H9 (cell line): ENCODE measurements around the gene ASH1L. TPM values are rescaled to one million over a fixed set of nuclear protein-coding genes. Genes with fewer than 3 reads are reported as not detected.

Source experiments
- DNase-seq: peaks from one replicate; pipeline ENCODE4 v3.0.0-alpha.2; 2017
- H2AFZ ChIP-seq: one replicate; pipeline ENCODE4 v1.6.1; 2013; ENCODE audit warnings: mild to moderate bottlenecking, low read length, control low read depth, moderate library complexity
- H2AK5ac ChIP-seq: 2 replicates; pipeline ENCODE4 v1.6.1; 2013; ENCODE audit warnings: low read length, control low read depth, mixed read lengths; ENCODE audit not compliant: insufficient read length
- H2BK120ac ChIP-seq: one replicate; pipeline ENCODE4 v1.6.1; 2013; ENCODE audit warnings: low read depth, mild to moderate bottlenecking, low read length, control low read depth, inconsistent platforms; ENCODE audit not compliant: poor library complexity, severe bottlenecking
- H2BK12ac ChIP-seq: 2 replicates; pipeline ENCODE4 v1.6.1; 2013; ENCODE audit warnings: low read length, control low read depth, mixed read lengths, low read depth; ENCODE audit not compliant: insufficient read length
- H2BK15ac ChIP-seq: 2 replicates; pipeline ENCODE4 v1.6.1; 2013; ENCODE audit warnings: low read depth, low read length, control low read depth
- H2BK20ac ChIP-seq: one replicate; pipeline ENCODE4 v1.6.1; 2013; ENCODE audit warnings: low read depth, mild to moderate bottlenecking, low read length, control low read depth, inconsistent platforms; ENCODE audit not compliant: poor library complexity, severe bottlenecking
- H2BK5ac ChIP-seq: 2 replicates; pipeline ENCODE4 v1.6.1; 2013; ENCODE audit warnings: low read length, control low read depth, mixed read lengths; ENCODE audit not compliant: insufficient read length
- H3K14ac ChIP-seq: 2 replicates; pipeline ENCODE4 v1.6.1; 2013; ENCODE audit warnings: low read length, control low read depth; ENCODE audit not compliant: insufficient read depth
- H3K18ac ChIP-seq: 2 replicates; pipeline ENCODE4 v1.6.1; 2013; ENCODE audit warnings: low read depth, mild to moderate bottlenecking, mixed read lengths, low read length, control low read depth; ENCODE audit not compliant: insufficient read length
- H3K23ac ChIP-seq: 2 replicates; pipeline ENCODE4 v1.6.1; 2013; ENCODE audit warnings: low read length, control low read depth, mixed read lengths, low read depth; ENCODE audit not compliant: insufficient read length
- H3K23me2 ChIP-seq: 2 replicates; pipeline ENCODE4 v1.6.1; 2013; ENCODE audit warnings: low read depth, mild to moderate bottlenecking, mixed read lengths, low read length, control low read depth; ENCODE audit not compliant: insufficient read length, poor library complexity, severe bottlenecking
- H3K27ac ChIP-seq: 2 replicates; pipeline ENCODE4 v1.5.1; 2013; ENCODE audit warnings: low read length, control low read depth, mixed read lengths, low read depth; ENCODE audit not compliant: insufficient read length
- H3K27me3 ChIP-seq: 2 replicates; pipeline ENCODE4 v1.6.1; 2013; ENCODE audit warnings: low read length, control low read depth, inconsistent platforms; ENCODE audit not compliant: insufficient read depth
- H3K4ac ChIP-seq: 2 replicates; pipeline ENCODE4 v1.6.1; 2013; ENCODE audit warnings: low read depth, mild to moderate bottlenecking, control low read depth, inconsistent platforms, low read length, moderate library complexity
- H3K4me1 ChIP-seq: 2 replicates; pipeline ENCODE4 v1.6.1; 2013; ENCODE audit warnings: low read length, control low read depth, inconsistent platforms; ENCODE audit not compliant: insufficient read depth
- H3K4me2 ChIP-seq: 2 replicates; pipeline ENCODE4 v1.6.1; 2013; ENCODE audit warnings: low read length, control low read depth, mixed read lengths; ENCODE audit not compliant: insufficient read length, insufficient read depth
- H3K56ac ChIP-seq: 2 replicates; pipeline ENCODE4 v1.6.1; 2013; ENCODE audit warnings: low read depth, mild to moderate bottlenecking, mixed read lengths, low read length, control low read depth; ENCODE audit not compliant: insufficient read length
- H3K79me1 ChIP-seq: 2 replicates; pipeline ENCODE4 v1.6.1; 2013; ENCODE audit warnings: low read depth, mild to moderate bottlenecking, moderate library complexity, low read length, control low read depth, inconsistent platforms; ENCODE audit not compliant: insufficient read depth, poor library complexity, severe bottlenecking
- H3K79me2 ChIP-seq: 2 replicates; pipeline ENCODE4 v1.6.1; 2013; ENCODE audit warnings: low read length, control low read depth, inconsistent platforms; ENCODE audit not compliant: insufficient read depth
- H3K9ac ChIP-seq: 2 replicates; pipeline ENCODE4 v1.6.1; 2013; ENCODE audit warnings: low read length, control low read depth, mixed read lengths; ENCODE audit not compliant: insufficient read length; ENCODE audit errors: extremely low read depth
- H3K9me3 ChIP-seq: one replicate; pipeline ENCODE4 v1.6.1; 2013; ENCODE audit warnings: low read depth, low read length, inconsistent platforms; ENCODE audit not compliant: control insufficient read depth
- H3T11ph ChIP-seq: one replicate; pipeline ENCODE4 v1.6.1; 2013; ENCODE audit warnings: mild to moderate bottlenecking, low read length, control low read depth, inconsistent platforms
- H4K20me1 ChIP-seq: one replicate; pipeline ENCODE4 v1.6.1; 2013; ENCODE audit not compliant: control insufficient read depth, insufficient read length, insufficient read depth
- H4K5ac ChIP-seq: 2 replicates; pipeline ENCODE4 v1.6.1; 2013; ENCODE audit warnings: low read depth, mild to moderate bottlenecking, mixed read lengths, low read length, control low read depth; ENCODE audit not compliant: insufficient read length
- H4K8ac ChIP-seq: replicated peaks from 2 replicates; pipeline ENCODE4 v1.6.1; 2013; ENCODE audit warnings: low read length, control low read depth, mixed read lengths, low read depth; ENCODE audit not compliant: insufficient read length
- H4K91ac ChIP-seq: 2 replicates; pipeline ENCODE4 v1.6.1; 2013; ENCODE audit warnings: low read depth, mild to moderate bottlenecking, moderate library complexity, mixed read lengths, low read length, control low read depth; ENCODE audit not compliant: insufficient read length
- H3K27ac Mint-ChIP-seq, 3 experiments: 2 replicates in 2 of 3; 3 replicates in 1 of 3; pipeline ENCODE4 v1.8.0; 2020 to 2021; ENCODE audit warnings: mixed read lengths in 3 of 3, mild to moderate bottlenecking in 1 of 3, moderate library complexity in 1 of 3
- H3K27me3 Mint-ChIP-seq: 2 replicates; pipeline ENCODE4 v1.8.0; 2021; ENCODE audit warnings: low read depth, mild to moderate bottlenecking, moderate library complexity, mixed read lengths
- H3K36me3 Mint-ChIP-seq, 3 experiments: 2 replicates in 2 of 3; 3 replicates in 1 of 3; pipeline ENCODE4 v1.8.0; 2020 to 2021; ENCODE audit warnings: low read depth in 3 of 3, mixed read lengths in 3 of 3; ENCODE audit not compliant: insufficient read depth in 1 of 3
- H3K4me1 Mint-ChIP-seq, 2 experiments: 2 replicates each; pipeline ENCODE4 v1.8.0; 2020; ENCODE audit warnings: mixed read lengths in 2 of 2
- H3K4me3 Mint-ChIP-seq, 2 experiments: 2 replicates in 1 of 2; 3 replicates in 1 of 2; pipeline ENCODE4 v1.8.0; 2020 to 2021; ENCODE audit warnings: mild to moderate bottlenecking in 2 of 2, mixed read lengths in 2 of 2, moderate library complexity in 1 of 2
- H3K9me3 Mint-ChIP-seq, 2 experiments: 2 replicates in 1 of 2; 3 replicates in 1 of 2; pipeline ENCODE4 v1.8.0; 2020; ENCODE audit warnings: mild to moderate bottlenecking in 2 of 2, mixed read lengths in 2 of 2, moderate library complexity in 1 of 2
- WGBS: extraction: QIAGEN DNeasy Blood & Tissue Kit; methylation state at CpG from one replicate; pipeline ENCODE4 v1.1.7; 2013; ENCODE audit warnings: missing lambda C conversion rate, low lambda C conversion rate, mixed read lengths; ENCODE audit not compliant: insufficient read length; ENCODE audit errors: extremely low coverage; 5-methylcytosine and 5-hydroxymethylcytosine counted together
- total RNA-seq: library from RNA; stranded (reverse); gene quantifications from 2 replicates; pipeline ENCODE4 v1.2.1, GENCODE V29; 2021
- TF ChIP-seq, protein P1 (sequence below): fragments of 200-600 bp; sonication (generic); conservative IDR thresholded peaks from 3 replicates; pipeline ENCODE4 v1.8.0; 2021; ENCODE audit warnings: antibody characterized with exemption, mild to moderate bottlenecking

The ASH1L gene
- total RNA-seq, 1 experiment from 2014 or later: 32.8 TPM

DNA sequence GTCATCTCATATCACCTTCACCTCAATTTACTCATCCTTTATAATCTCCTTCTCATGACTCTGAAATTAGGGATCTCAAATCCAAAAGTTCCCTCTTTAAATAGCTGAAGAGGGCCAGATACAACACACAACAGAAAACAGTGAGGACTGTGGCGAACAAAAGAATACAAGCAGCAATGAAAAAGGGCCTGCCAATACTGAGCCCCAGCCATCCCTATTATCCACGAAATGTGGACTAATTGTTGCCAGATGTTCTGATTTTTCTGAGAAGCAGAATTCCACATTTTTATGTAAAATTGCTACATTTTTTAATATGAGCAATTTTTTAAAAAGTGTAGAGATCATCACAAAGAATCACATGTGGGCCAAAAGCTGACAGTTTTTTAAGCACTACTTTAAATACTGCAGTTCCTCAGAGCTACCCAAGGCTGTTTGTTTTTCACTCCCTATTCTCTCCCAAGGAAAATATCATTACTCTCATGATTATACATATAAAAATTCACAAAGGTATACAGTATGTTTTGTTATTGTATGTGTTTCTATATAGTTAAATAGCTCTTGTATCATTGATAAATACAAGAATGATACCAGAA is 90.0 kb downstream of the ASH1L start:
- H3K4me1 Mint-ChIP-seq: no peaks in the 10 kb centered on the region
- no peak for DNase-seq

More for the DNA sequence above, 90.0 kb downstream of the ASH1L start:
- H3K4me1 ChIP-seq: no peaks in the 10 kb centered on the region
- no CpG with 5 or more reads among the region's 2 CpGs for WGBS
- H3K9ac ChIP-seq: no peak overlapping the region
- H3K79me1 ChIP-seq: no peaks in the 10 kb centered on the region
- peaks cover 35 to 40% (median 37%) of the 10 kb centered on the region in 3 experiments for H3K36me3 Mint-ChIP-seq
- H3K23me2 ChIP-seq: no peaks in the 10 kb centered on the region
- no peak overlapping the region for H2BK120ac ChIP-seq
- no peak overlapping the region for H4K5ac ChIP-seq
- no peaks in the 10 kb centered on the region for H4K20me1 ChIP-seq
- H2AK5ac ChIP-seq: no peak overlapping the region
- H4K91ac ChIP-seq: no peak overlapping the region
- H3K23ac ChIP-seq: no peak overlapping the region
- no peak overlapping the region for H2BK5ac ChIP-seq
- H2BK15ac ChIP-seq: no peak overlapping the region
- no peak overlapping the region for H3K18ac ChIP-seq
- no peaks in the 10 kb centered on the region; the same call in 1 of the 2 replicates for H3K79me2 ChIP-seq
- H3K4me3 Mint-ChIP-seq: no peak overlapping the region
- no peak overlapping the region for H4K8ac ChIP-seq
- H3K4ac ChIP-seq: no peak overlapping the region
- H3K56ac ChIP-seq: no peak overlapping the region
- H3K14ac ChIP-seq: no peak overlapping the region
- no peak overlapping the region for H2AFZ ChIP-seq
- peaks cover 15% of the 10 kb centered on the region for H3K9me3 ChIP-seq
- H3K27me3 ChIP-seq: no peaks in the 10 kb centered on the region
- H2BK20ac ChIP-seq: no peak overlapping the region
- H3K27ac ChIP-seq: no peak overlapping the region
- H3K9me3 Mint-ChIP-seq: peaks cover 19 to 22% of the 10 kb centered on the region in 2 experiments
- H3K4me2 ChIP-seq: no peak overlapping the region
- no peaks in the 10 kb centered on the region for H3K27me3 Mint-ChIP-seq
- TF ChIP-seq, protein P1, sequence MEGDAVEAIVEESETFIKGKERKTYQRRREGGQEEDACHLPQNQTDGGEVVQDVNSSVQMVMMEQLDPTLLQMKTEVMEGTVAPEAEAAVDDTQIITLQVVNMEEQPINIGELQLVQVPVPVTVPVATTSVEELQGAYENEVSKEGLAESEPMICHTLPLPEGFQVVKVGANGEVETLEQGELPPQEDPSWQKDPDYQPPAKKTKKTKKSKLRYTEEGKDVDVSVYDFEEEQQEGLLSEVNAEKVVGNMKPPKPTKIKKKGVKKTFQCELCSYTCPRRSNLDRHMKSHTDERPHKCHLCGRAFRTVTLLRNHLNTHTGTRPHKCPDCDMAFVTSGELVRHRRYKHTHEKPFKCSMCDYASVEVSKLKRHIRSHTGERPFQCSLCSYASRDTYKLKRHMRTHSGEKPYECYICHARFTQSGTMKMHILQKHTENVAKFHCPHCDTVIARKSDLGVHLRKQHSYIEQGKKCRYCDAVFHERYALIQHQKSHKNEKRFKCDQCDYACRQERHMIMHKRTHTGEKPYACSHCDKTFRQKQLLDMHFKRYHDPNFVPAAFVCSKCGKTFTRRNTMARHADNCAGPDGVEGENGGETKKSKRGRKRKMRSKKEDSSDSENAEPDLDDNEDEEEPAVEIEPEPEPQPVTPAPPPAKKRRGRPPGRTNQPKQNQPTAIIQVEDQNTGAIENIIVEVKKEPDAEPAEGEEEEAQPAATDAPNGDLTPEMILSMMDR: no peak
- no peak overlapping the region for H3T11ph ChIP-seq
- H3K27ac Mint-ChIP-seq: no peak overlapping the region
- no peak overlapping the region for H2BK12ac ChIP-seq
